ENCODE results near the gene TFCP2L1. TPM values are rescaled to one million over a fixed set of nuclear protein-coding genes. Genes with fewer than 3 reads are reported as not detected.

The TFCP2L1 gene
- total RNA-seq, 1 experiment from 2014 or later, result 4.3 TPM

GRCh38 chr2:121284463-121285449, at the start of gene TFCP2L1 (continued):
- TF ChIP-seq, protein P1, sequence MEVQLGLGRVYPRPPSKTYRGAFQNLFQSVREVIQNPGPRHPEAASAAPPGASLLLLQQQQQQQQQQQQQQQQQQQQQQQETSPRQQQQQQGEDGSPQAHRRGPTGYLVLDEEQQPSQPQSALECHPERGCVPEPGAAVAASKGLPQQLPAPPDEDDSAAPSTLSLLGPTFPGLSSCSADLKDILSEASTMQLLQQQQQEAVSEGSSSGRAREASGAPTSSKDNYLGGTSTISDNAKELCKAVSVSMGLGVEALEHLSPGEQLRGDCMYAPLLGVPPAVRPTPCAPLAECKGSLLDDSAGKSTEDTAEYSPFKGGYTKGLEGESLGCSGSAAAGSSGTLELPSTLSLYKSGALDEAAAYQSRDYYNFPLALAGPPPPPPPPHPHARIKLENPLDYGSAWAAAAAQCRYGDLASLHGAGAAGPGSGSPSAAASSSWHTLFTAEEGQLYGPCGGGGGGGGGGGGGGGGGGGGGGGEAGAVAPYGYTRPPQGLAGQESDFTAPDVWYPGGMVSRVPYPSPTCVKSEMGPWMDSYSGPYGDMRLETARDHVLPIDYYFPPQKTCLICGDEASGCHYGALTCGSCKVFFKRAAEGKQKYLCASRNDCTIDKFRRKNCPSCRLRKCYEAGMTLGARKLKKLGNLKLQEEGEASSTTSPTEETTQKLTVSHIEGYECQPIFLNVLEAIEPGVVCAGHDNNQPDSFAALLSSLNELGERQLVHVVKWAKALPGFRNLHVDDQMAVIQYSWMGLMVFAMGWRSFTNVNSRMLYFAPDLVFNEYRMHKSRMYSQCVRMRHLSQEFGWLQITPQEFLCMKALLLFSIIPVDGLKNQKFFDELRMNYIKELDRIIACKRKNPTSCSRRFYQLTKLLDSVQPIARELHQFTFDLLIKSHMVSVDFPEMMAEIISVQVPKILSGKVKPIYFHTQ (CRISPR knock-in tag; IDR thresholded peaks at IDR 0.05), result no peak
- TF ChIP-seq TP53 (CRISPR knock-in tag; IDR thresholded peaks at IDR 0.05), result no peak
- TF ChIP-seq KAT7 (CRISPR knock-in tag; IDR thresholded peaks at IDR 0.05; ENCODE audit: borderline replicate concordance), result no peak

- H3K27ac Mint-ChIP-seq, result no peak overlapping the region
- TF ChIP-seq ZNF232 (CRISPR knock-in tag; IDR thresholded peaks at IDR 0.05), result no peak
- TF ChIP-seq ZNF396 (CRISPR knock-in tag; IDR thresholded peaks at IDR 0.05; ENCODE audit: borderline replicate concordance), result no peak
- TF ChIP-seq, protein P2, sequence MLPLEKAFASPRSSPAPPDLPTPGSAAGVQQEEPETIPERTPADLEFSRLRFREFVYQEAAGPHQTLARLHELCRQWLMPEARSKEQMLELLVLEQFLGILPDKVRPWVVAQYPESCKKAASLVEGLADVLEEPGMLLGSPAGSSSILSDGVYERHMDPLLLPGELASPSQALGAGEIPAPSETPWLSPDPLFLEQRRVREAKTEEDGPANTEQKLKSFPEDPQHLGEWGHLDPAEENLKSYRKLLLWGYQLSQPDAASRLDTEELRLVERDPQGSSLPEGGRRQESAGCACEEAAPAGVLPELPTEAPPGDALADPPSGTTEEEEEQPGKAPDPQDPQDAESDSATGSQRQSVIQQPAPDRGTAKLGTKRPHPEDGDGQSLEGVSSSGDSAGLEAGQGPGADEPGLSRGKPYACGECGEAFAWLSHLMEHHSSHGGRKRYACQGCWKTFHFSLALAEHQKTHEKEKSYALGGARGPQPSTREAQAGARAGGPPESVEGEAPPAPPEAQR (CRISPR knock-in tag; IDR thresholded peaks at IDR 0.05), result no peak
- TF ChIP-seq, protein P3, sequence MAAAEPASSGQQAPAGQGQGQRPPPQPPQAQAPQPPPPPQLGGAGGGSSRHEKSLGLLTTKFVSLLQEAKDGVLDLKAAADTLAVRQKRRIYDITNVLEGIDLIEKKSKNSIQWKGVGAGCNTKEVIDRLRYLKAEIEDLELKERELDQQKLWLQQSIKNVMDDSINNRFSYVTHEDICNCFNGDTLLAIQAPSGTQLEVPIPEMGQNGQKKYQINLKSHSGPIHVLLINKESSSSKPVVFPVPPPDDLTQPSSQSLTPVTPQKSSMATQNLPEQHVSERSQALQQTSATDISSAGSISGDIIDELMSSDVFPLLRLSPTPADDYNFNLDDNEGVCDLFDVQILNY (CRISPR knock-in tag; IDR thresholded peaks at IDR 0.05), result no peak
- no peak for TF ChIP-seq PRRX2 (CRISPR knock-in tag; IDR thresholded peaks at IDR 0.05)
- TF ChIP-seq ZNF263 (CRISPR knock-in tag; IDR thresholded peaks at IDR 0.05; ENCODE audit: low read depth), result no peak
- no peak for TF ChIP-seq GABPB1 (CRISPR knock-in tag; IDR thresholded peaks at IDR 0.05)
- no peak for TF ChIP-seq GTF2I (CRISPR knock-in tag; conservative IDR thresholded peaks at IDR 0.05)
- TF ChIP-seq IRF2 (CRISPR knock-in tag; IDR thresholded peaks at IDR 0.05; ENCODE audit: borderline replicate concordance, low read depth), result no peak
- no peak for TF ChIP-seq FOXP1 (CRISPR knock-in tag; IDR thresholded peaks at IDR 0.05; ENCODE audit: borderline replicate concordance)
- no peak for TF ChIP-seq MLX (CRISPR knock-in tag; IDR thresholded peaks at IDR 0.05)
- TF ChIP-seq TEAD1 (CRISPR knock-in tag; IDR thresholded peaks at IDR 0.05), result no peak
- no peak for TF ChIP-seq ARID4B (CRISPR knock-in tag; IDR thresholded peaks at IDR 0.05; ENCODE audit: borderline replicate concordance)
- no peak for TF ChIP-seq STAT6 (CRISPR knock-in tag; conservative IDR thresholded peaks at IDR 0.05; ENCODE audit: low read depth)
- no peak for TF ChIP-seq ZNF219 (CRISPR knock-in tag; IDR thresholded peaks at IDR 0.05; ENCODE audit: borderline replicate concordance)
- no peak for TF ChIP-seq ETV6 (CRISPR knock-in tag; IDR thresholded peaks at IDR 0.05)
These were observed 49.0 kb upstream of the TFCP2L1 start for GRCh38 chr2:121333834-121334558.

More at GRCh38 chr2:121333834-121334558, 49.0 kb upstream of the TFCP2L1 start:
- Mint-ChIP-seq H3K4me3 (no peak overlapping the region), H3K9me3 (no peaks in the 10 kb centered on the region), H3K4me1 (peaks cover 22% of the 10 kb centered on the region), H3K27me3 (ENCODE audit: low read depth) (no peaks in the 10 kb centered on the region), H3K36me3 (no peaks in the 10 kb centered on the region)
- CTCF ChIA-PET, result interaction anchor here (1.2 to 5.8 kb wide), 5 partner anchors 12 to 254 kb away, joined by 3 to 51 read pairs (median 16); no protein-coding TSS in a partner anchor
- no peak for DNase-seq (ENCODE audit: low spot score)
- POLR2A ChIA-PET, result no interaction called here
- no peak for ATAC-seq
